BE2C (cell line): Measurements from ENCODE around the gene GDI2.

ENCODE experiments used
- DNase-seq: peaks from one replicate; pipeline ENCODE4 v3.0.0-alpha.2; 2020
- H3K27me3 ChIP-seq: fragments of 250-450 bp; sonication (Bioruptor Pico); 2 replicates; pipeline ENCODE4 v1.5.1; 2020; ENCODE audit warnings: mild to moderate bottlenecking
- H3K36me3 ChIP-seq: fragments of 250-450 bp; sonication (Bioruptor Pico); 2 replicates; pipeline ENCODE4 v1.5.1; 2020; ENCODE audit warnings: mild to moderate bottlenecking
- H3K4me1 ChIP-seq: fragments of 250-450 bp; sonication (Bioruptor Pico); 2 replicates; pipeline ENCODE4 v1.5.1; 2020
- H3K4me3 ChIP-seq: 2 replicates; pipeline ENCODE4 v1.5.1; 2011; ENCODE audit warnings: low read depth, low read length
- H3K9me3 ChIP-seq: fragments of 250-450 bp; sonication (Bioruptor Pico); 2 replicates; pipeline ENCODE4 v1.5.1; 2020
- CTCF ChIP-seq: IDR thresholded peaks from 2 replicates; pipeline ENCODE4 v1.5.1; 2012; ENCODE audit warnings: mild to moderate bottlenecking, low read depth, low read length

Gene GDI2

DNA sequence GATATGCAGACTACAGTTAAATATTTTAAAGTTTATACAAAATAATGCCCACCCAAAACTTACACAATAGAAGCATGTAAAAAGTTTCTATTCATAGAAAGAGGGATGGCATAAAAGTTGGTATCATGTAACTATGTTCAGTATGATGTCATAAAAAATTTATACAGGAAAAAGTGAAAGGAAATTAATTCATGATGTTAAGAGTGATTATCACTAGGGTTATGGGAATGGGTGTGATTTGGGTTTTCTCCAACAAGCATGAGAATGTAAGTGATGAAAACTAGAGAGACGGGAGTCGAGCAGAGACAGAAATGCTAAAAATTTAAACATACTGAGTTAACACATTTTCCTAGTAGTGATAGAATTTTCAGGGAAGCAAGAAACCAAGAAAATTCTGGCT is 52.7 kb downstream of the GDI2 start:
- H3K9me3 ChIP-seq = no peaks in the 10 kb centered on the region
- H3K4me3 ChIP-seq = no peak overlapping the region
- H3K4me1 ChIP-seq = no peaks in the 10 kb centered on the region
- H3K36me3 ChIP-seq = peaks cover 74% of the 10 kb centered on the region
- no peaks in the 10 kb centered on the region for H3K27me3 ChIP-seq
- no peak for TF ChIP-seq CTCF
- no peak for DNase-seq

DNA sequence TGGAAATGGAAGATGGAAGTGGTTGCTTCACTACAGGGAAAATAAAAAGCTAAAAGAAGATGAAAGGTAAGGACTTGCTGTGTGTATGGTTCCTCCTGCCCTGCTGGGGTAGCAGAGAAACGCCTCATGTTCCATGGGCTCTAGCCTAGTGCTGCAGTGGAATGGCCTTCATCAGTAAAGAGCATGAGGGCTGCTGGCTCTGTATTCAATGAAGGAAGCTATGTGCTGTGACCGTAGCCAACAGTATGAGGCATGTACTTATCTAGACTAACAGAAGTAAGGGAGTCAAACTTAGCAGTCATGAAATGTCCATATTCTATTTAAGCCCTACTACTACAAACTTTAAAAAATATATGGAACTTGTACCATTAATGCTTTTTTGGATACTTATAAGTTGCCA is 54.3 kb downstream of the GDI2 start:
- H3K27me3 ChIP-seq = no peaks in the 10 kb centered on the region
- H3K9me3 ChIP-seq = no peaks in the 10 kb centered on the region
- DNase-seq = no peak
- no peak for TF ChIP-seq CTCF
- H3K4me1 ChIP-seq = no peaks in the 10 kb centered on the region
- peaks cover 58% of the 10 kb centered on the region for H3K36me3 ChIP-seq
- H3K4me3 ChIP-seq = no peak overlapping the region

GRCh38 chr10:5757766-5758517 is 55.3 kb downstream of the GDI2 start:
- no peak for DNase-seq
- H3K36me3 ChIP-seq = peaks cover 55% of the 10 kb centered on the region

GRCh38 chr10:5752301-5752871 is 60.8 kb downstream of the GDI2 start:
- Histone ChIP-seq H3K27me3 (no peaks in the 10 kb centered on the region), H3K9me3 (no peaks in the 10 kb centered on the region), H3K4me3 (no peak overlapping the region), H3K36me3 (peaks cover 34% of the 10 kb centered on the region), H3K4me1 (no peaks in the 10 kb centered on the region)
- no peak for DNase-seq
- no peak for TF ChIP-seq CTCF

More at GRCh38 chr10:5757766-5758517, 55.3 kb downstream of the GDI2 start:
- Histone ChIP-seq H3K27me3 (no peaks in the 10 kb centered on the region), H3K9me3 (no peaks in the 10 kb centered on the region), H3K4me3 (no peak overlapping the region), H3K4me1 (no peaks in the 10 kb centered on the region)
- no peak for TF ChIP-seq CTCF

DNA sequence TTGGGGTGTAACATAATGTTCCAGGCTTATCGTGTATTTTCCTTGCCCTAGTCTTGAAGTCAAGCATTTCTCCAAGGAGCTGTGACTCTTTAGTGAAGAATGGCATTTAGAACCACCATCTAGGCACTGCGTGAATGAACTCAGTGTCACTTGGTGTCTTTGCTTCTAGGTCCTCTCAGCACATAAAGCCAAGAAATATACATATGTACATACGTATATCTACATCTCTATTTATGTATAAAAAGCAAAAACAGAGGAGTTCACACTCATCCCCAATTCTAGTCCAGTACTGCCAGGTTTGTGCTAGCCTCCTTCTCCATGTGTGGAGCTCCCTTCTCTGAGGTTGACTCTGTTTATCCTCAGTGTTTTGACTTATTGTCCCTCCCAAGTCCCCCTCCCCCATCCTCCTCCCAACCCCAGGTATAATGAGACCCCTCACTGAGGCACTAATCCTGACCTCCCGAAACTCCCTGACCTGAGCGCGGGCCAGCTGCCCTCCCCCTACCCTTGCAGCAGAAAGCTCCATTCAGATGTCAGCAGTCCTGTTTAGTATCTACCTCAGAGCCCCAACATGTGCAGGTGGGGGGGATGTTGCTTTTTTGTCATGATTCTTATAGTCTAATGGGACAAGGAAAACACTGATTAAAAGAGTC is 61.5 kb downstream of the GDI2 start:
- H3K36me3 ChIP-seq = peaks cover 34% of the 10 kb centered on the region
- no peak for TF ChIP-seq CTCF

GRCh38 chr10:5748394-5748803 is 64.8 kb downstream of the GDI2 start:
- Histone ChIP-seq H3K4me1 (no peaks in the 10 kb centered on the region), H3K9me3 (no peaks in the 10 kb centered on the region), H3K27me3 (no peaks in the 10 kb centered on the region), H3K4me3 (no peak overlapping the region), H3K36me3 (peaks cover 44% of the 10 kb centered on the region)
- DNase-seq = no peak
- no peak for TF ChIP-seq CTCF

More for the DNA sequence above, 61.5 kb downstream of the GDI2 start:
- no peaks in the 10 kb centered on the region for H3K27me3 ChIP-seq
- no peak for DNase-seq
- H3K4me3 ChIP-seq = no peak overlapping the region
- no peaks in the 10 kb centered on the region for H3K4me1 ChIP-seq
- H3K9me3 ChIP-seq = no peaks in the 10 kb centered on the region
